ENCODE data around the gene CARM1.
"Not testable (repeated sequence)": the region's sequence is repeated elsewhere in the genome, so short reads cannot be mapped to it uniquely, and the experiment has no call there.

The CARM1 gene

DNA sequence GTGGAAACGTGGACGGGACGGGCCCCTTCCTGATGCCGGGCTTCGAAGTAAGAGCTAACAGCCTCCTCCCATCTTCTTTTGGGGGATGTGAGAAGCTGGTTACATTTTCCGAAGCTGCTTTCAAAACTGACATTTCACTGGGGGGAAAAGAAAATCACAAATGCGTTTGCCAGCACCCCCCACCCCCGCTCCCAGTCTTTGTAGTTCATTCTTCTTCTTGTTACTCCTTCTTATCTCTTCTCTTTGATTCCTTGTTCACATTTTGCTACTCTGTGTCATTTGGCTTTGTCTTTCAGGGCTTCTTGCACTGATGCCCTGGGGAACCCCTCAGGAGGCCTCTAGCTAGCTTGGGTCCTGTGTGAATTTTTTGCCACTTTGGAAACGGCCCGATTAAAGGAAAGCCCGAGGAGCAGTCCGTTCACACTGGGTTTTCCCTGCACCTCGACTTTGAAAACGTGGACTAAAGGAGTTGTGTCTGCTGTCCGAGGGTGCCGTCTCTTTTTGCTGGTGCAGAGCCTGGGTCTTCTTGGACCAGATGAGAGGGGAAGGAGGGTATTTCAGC, 1.3 kb downstream of the CARM1 start:
- peak in 1 of 4 experiments; percentile 27 for DNase-seq (ENCODE audit: low read depth in 4 of 4, low spot score in 1 of 4)

DNA sequence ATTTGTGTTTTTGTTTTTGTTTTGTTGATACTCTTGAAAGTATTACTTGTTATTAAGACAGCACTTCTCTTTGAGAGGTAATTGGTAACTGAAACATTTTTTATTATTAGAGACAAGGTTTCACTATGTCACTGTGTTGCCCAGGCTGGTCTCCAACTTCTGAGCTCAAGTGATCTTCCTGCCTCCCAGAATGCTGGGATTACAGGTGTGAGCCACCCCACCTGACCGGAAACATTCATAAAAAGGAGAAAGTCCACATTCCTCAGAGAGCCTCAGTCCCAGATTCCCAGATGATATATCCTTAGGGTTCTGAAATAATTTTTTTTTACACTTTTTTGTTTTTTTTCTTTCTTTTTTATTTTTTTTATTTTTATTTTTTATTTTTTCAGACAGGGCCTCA, 2.7 kb downstream of the CARM1 start:
- DNase-seq (ENCODE audit: low read depth in 4 of 4, low spot score in 1 of 4), result no peak

DNA sequence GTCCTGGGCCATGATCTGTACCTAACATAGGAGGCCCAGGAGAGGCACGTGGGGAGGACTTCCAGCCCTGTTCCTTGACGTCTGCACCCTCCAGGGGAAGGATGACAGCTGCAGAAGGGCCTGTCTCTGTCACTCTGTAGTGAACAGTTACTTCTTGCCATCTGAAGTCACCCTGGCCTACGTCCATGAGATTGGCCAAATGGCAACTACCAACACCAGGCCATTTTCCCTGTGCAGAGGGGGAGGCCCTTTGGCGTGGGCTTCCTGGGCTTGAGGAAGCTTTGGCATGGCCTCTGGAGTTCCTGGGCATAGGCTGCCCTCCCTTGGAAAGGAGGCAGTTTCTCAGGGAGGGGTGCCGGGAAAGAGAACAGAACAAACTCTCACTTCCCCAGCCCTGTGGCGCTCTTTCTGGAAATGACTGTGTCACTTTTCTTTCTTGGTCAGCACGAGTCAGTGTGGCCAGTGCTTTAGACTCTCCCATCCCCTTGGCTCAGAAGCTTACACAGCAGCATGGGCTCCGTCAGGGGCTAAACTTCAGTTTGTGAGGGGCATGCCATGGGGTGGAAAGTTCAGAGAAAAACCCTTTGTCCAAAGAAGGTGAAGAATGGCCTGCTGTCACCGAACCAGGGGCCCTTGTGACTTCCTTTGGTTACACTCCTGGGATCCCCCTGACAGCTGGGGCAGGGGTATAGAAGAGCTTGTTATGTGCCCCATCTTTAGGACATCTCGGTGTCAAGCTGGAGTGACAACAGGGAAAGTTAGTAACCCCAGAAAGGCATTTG, 5.3 kb downstream of the CARM1 start:
- no peak for DNase-seq (ENCODE audit: low read depth in 4 of 4, low spot score in 1 of 4)

DNA sequence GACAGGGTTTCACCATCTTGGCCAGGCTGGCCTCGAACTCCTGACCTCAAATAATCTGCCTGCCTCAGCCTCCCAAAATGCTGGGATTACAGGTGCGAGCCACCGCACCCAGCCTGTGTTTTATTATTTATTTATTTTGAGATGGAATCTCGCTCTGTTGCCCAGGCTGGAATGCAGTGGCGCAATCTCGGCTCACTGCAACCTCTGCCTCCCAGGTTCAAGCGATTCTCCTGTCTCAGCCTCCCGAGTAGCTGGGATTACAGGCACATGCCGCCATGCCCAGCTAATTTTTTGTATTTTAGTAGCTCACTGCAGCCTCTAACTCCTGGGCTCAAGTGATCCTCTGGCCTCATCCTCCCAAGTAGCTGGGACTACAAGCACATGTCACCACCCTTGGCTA, 6.3 kb downstream of the CARM1 start:
- not testable (repeated sequence) for DNase-seq (ENCODE audit: low read depth in 4 of 4, low spot score in 1 of 4)

DNA sequence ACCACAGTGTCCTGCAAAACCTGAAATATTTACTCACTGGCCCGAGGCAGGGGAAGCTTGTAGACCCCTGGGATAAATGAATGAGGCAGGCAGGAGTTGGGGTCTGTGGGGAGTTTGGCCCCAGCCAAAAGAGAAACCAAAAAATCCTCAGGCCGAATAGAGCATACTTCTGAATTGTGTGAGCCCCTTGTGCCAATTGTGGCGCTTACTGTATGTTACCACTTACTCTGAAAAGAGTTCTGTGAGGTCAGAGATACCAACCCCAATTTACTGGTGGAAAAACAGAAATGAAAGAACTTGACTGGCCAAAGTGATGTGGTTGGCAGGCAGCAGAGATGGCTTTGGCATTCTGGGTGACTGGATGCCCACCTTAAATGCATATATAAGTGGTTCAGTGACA, 6.9 kb downstream of the CARM1 start:
- DNase-seq (ENCODE audit: low read depth in 4 of 4, low spot score in 1 of 4), result no peak

DNA sequence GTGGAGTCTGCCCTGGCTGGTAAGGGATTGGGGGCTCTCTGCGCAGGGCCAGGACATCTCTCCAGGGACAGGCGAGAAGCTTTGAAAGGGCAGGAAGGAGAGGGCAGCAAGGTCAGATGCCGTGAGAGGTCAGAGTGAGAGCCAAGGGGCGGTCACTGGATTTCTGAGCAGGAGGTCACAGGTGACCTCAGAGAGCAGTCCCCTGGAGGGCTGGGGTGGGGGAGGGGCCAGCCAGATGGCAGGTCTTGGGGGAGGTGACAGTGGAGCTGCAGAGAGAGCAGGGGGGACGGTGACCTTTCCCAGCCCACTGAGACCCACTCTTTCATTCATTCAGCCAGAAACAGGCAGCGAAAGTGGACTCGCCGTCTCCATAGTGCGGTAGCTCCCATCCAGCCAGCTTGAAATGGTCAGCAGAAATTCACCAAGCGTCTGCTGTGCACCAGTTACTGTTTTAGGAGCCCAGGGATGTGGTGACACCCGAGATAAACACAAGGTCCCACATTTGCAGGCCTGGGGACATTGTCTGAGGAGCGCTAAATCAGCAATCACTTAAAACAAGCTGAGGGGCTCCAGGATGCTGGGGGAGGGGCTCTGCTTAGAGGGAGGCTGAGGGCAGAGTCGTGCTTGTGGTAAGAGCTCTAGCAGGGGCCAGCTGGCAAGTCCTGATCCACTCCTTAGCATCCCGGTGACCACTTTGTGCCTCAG, 10.2 kb downstream of the CARM1 start:
- DNase-seq (ENCODE audit: low read depth in 4 of 4, low spot score in 1 of 4), result no peak

DNA sequence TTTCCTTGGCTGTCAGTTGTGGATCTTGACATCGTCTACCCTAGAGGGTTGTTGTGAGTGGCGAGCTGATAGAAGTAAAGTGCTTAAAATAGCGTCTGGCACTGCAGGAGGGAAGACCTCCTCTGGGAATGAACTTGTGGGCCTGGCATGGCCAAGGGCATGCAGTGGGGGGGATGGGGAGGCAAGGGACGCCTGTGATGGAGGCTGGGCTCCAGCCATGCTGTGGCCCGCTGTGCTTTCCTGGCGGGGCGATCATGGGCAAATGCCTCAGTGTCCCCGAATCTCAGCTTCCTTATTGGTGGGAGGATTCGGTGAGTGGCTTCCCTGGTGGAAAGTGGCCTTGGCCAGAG, 10.7 kb downstream of the CARM1 start:
- no peak for DNase-seq (ENCODE audit: low read depth in 4 of 4, low spot score in 1 of 4)

DNA sequence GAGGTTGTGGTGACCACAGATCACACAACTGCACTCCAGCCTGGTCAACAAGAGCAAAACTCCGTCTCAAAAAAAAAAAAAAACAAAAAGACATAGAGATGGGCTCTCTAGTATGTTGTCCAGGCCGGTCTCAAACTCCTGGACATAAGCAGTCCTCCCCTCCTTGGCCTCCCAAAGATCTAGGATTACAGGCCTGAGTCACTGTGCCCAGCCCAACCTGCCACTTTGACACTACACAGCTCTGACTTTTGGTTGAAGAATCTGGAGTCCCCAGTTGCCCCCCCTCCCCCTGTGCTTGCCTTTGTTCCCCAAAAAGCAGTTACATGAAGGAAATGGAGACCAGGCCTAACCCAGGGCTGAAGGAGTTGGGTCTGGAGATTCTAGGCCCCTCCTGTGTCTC, 12.9 kb downstream of the CARM1 start:
- DNase-seq (ENCODE audit: low read depth in 4 of 4, low spot score in 1 of 4), result no peak

DNA sequence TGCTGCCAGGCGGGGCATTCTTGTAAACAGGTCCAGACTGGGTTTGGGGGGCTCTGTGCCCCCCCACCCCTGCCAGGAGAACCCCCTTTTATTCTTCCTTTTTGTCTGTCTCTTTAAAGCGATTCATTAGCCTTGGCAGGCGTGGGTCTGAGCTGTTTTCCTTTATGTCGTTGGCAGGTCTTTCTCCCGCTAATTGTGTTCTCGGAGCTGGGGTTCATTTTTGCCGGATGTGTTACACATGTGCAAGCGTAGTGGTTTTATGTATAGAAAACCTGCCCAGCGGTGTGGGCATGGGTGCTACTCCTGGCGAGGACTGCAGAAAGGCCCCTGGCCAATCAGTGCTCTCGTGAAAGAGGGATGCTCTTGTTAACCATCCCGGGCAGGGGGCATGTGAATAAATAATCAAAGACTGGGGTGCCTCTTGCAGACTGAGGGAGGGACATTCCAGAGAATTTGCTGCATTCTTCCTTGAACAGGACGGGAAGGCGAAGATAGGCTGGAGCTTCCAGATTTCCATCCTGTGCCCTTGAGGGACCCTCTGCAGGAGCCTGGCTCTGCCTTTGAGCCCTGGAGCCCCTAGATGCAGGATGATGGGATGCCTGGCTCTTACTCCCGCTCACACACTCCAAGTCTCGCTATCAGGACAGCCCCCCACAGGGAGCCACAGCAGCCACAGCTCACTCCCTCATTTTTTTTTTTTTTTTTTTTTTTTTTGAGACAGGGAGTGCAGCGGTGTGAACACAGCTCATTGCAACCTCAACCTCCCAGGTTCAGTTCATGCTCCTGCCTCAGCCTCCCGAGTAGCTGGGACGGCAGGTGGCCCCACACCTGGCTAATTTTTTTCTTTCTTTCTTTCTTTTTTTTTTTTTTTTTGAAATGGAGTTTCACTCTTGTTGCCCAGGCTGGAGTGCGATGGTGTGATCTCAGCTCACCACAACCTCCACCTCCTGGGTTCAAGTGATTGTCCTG, 14.1 kb downstream of the CARM1 start:
- no peak for DNase-seq (ENCODE audit: low read depth in 4 of 4, low spot score in 1 of 4)

DNA sequence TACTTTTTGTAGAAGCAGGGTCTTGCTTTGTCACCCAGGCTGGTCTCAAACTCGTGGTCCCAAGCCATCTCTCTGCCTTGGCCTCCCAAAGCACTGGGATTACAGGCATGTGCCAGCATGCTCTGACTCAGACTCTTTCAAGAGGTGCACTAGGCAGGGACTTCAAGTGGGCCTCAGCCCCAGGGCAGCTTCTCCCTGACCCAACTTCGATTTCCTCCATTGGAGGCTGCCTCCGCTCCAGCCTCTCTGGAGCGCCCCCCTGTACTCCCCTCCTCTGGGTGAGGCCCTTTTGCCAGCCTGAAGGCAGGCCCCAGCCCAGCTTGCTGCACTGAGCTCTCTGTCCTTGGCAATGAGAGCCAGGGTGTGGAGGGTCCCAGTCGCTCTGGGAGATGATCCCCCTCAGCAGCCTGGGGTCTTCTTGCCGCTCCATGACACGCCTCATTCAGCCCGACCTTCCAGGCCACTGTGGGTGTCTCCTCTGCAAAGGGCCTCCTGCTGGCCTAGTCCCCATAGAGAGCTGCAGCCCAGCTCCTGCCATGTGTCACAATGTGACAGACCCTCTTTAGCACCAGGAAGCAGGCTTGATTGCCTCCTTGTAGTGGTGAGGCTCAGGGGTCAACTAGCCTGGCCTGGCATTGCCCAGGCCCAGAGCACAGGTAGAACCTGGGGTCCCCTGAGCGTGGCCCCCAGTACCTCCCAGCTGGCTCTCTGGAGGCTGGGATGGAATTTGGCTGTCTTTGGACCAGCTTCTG, 16.4 kb downstream of the CARM1 start:
- DNase-seq (ENCODE audit: low read depth in 4 of 4, low spot score in 1 of 4), result no peak

DNA sequence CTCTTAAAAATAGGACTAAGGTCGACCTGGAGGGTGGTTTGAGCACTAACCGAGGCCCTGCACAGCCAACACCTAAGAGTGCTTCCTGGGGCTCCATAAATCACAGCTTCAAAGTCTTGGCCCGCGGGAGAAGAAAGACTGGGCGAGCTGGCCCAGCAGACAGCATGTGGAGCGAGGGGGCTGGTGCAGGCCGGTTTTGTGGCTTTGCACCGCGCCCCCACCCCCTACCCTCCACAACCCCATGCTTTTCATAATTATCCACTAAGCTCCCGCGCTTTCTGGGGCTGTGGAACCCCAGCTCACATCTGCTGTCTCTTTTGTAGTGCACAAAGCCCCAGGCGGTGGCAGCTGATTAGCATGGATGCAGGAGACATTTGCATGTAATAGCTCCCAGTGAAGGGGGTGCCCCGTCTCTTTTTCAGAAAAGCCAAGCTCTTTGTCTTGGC, 17.1 kb downstream of the CARM1 start:
- DNase-seq (ENCODE audit: low read depth in 4 of 4, low spot score in 1 of 4), result no peak

DNA sequence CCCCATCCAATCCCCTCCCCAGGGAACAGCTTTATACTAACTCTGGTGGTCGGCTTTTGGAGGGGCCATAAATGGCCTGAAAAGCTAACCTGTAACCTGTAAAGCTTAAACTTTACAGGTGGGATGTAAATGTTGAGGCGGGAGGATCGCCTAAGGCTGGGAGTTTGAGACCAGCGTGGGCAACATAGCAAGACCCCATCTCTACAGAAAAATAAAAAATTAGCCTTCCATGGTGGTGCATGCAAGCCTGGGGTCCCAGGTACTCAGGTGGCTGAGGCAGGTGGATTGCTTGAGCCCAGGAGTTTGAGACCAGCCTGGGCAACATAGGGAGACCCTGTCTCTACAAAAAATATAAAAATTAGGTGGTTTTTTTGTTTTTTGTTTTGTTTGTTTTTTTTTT, 18.5 kb downstream of the CARM1 start:
- no peak for DNase-seq (ENCODE audit: low read depth in 4 of 4, low spot score in 1 of 4)

DNA sequence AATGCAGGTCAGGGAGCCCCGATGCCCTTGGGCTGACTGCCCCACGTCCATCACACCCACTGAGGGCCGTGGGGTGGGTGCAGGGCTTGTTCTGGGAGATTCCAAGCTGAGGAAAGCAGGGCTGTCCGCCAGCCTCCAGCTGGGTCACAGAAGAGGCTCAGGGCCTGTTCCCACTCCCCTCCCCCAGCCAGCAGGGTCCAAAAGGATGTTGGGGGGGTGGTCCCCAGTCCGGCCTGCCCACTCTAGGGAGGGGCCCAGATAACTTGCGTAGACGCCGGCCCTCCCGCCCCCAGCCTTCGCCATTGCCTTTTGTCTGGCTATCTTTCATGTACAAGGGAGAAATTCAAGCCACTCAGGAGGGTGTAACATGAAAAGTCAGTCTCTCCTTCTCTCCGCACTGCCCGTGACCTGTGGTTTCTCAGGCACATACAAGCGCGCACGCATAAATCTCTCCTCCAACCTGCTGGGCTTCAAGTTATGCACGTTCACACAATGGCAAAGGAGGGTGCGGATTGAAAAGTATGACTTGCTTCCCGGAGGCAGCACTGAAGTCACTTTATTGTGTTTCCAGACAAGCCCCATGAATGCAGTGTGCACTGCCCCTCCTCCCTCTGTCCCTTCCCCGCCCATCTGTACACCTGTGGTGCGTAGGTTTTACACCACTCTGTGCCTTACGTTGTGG, 20.2 kb downstream of the CARM1 start:
- DNase-seq (ENCODE audit: low read depth in 4 of 4, low spot score in 1 of 4), result no peak

DNA sequence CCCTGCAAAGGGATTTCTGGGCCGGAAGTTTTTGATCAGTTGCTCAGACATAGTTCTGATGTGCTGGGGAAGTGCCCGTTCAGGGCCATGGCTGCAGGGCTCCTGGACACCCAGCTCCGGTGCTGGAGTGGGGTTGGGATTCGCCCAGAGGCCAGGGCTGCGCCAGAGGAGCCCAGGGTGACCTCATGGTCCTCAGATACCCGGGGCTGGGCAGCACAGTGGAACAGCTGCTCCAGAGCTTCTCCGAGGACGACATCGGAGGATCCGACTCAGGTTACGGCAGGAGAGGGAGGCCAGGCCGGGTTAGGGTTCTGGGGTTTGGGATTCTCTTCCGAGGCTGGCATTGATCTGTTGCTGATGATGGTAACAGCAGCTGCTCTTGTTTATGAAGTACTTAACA, 20.9 kb downstream of the CARM1 start:
- DNase-seq (ENCODE audit: low read depth in 4 of 4, low spot score in 1 of 4), result no peak

DNA sequence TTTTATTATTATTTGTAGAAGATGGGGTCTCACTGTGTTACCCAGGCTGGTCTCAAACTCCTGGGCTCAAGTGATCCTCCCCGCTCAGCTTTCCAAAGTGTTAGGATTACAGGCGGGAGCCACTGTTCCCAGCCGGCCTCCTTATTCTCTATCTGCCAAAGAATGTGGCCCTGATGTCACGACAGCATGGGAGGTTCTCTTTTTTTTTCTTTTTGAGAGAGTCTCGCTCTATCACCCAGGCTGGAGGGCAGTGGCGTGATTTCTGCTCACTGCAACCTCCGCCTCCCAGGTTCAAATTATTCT, 23.5 kb downstream of the CARM1 start:
- no peak for DNase-seq (ENCODE audit: low read depth in 4 of 4, low spot score in 1 of 4)

DNA sequence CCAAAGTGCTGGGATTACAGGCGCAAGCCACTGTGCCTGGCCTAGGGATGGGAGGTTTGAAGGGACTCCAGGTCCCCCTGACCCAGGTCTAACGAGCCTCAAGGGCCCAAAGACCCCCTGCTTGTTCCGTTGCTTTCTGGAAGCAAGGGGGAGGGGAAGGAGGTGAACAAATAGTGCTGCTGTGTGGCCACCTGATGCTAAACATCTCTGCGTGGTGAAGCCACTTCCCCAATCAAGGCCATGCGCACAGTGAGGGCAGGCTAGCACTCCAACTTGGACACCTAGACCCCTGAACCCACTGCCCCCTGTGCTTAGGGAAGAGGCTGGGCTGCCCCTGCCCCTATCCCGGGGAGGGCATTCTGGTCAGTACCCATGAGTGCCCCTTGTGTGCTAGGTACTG, 24.0 kb downstream of the CARM1 start:
- DNase-seq (ENCODE audit: low read depth in 4 of 4, low spot score in 1 of 4), result no peak

DNA sequence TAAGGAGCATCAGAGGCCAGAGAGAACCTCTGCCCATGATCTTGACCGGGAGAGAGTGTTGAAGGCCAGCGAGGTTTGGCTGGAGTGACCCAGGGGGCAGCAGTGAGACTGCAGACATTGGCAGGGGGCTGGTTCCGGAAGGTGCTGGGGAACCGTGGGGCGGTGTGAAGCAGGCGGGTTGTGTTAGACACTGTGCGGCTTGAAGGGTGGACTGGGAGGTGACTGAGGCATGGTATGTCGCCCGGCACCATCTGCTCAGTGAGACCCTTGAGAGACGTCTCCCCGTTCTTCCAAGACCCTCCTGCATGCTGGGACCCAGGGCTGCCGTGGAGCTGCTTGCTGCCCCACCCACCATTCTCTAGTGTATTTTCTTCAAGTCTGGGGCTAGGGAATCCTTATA, 24.6 kb downstream of the CARM1 start:
- DNase-seq (ENCODE audit: low read depth in 4 of 4, low spot score in 1 of 4), result no peak

DNA sequence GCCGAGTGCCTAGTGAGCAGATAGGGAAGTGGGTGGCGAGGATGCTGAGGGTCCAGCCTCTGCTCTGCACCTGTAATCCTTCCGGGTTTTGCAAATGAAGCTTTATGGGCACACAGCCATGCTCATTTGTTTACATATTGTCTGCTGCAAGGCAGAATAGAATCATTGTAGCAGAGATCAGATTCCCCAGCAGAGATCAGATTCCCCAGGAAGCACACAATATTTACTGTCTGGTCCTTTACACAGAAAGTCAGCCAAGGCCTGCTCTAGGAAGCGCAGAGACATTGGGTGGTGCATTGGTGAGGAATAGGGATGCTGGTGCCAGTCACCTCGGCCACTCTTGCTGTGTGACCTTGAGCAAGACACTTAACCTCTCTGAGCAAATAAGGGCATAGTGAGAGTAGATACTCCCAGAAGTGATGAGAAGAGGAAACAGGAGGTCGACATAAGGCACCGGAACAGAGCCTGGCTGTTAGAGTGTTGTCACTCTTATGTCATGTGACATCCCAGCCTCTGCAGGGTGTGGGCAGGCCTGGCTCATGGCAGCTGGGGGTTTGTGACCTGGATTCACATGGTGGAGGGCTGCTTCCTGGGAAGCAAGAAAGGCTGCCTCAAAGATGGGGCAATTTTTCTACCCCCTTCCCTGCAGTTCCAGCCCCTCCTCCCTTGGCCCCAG, 25.6 kb downstream of the CARM1 start:
- no peak for DNase-seq (ENCODE audit: low read depth in 4 of 4, low spot score in 1 of 4)

DNA sequence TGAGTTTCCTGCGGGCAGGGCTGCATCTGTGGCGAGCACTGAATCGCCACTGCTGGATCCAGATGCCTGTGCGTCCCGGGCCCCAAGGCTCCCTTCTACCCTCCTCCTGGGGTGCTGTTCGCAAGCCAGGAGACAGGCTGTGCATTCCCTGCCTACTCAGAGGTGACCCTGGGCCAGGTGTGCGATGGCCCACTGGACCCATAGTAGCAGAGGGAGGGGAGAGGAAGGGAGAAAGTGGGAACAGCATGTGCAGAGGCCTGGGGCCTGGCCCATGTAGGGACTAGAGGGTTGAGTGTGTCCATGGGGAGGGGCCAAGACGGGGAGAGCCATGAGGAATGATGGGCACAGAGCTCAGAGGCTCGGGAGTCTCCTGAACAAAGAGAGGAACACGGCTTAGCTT, 27.3 kb downstream of the CARM1 start:
- no peak for DNase-seq (ENCODE audit: low read depth in 4 of 4, low spot score in 1 of 4)

DNA sequence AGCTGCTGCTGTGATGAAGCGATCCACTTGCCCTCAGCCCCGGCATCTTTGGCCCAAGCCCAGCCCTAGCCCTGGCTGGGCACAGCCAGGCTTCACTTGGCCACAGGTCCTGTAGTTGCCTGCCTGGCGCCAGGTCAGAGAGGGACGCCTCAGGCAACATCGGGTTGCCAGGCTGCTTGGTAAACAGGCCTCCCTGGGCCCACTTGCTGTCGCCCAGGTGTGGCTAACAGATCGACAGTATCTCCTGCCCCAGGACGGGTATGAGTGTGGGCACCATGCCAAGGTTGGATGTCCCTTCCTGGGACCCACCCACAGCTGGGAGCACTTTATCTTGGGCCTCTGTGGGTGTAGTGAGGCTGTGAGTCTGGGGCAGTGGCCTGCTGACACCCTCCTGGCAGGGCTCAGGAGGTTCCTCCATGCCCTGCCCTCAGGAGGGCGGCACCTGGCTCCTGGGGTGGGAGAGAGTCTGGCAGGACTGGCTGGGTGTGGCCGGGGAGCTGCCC, 27.8 kb downstream of the CARM1 start:
- no peak for DNase-seq (ENCODE audit: low read depth in 4 of 4, low spot score in 1 of 4)

Data from stimulated activated CD4-positive, alpha-beta T cell treated with anti-CD3 and anti-CD28 coated beads, Interleukin-1b, Interleukin-23, amount 100 ng/mL, for 24 hours (primary cell).